NAMALWA (cell line): ENCODE results near the gene DIABLO.
"Not testable (repeated sequence)": the region's sequence is repeated elsewhere in the genome, so short reads cannot be mapped to it uniquely, and the experiment has no call there.

Experiments
- DNase-seq: peaks from one replicate; pipeline ENCODE4 v3.0.0-alpha.2; 2015; ENCODE audit warnings: low spot score

Gene DIABLO

DNA sequence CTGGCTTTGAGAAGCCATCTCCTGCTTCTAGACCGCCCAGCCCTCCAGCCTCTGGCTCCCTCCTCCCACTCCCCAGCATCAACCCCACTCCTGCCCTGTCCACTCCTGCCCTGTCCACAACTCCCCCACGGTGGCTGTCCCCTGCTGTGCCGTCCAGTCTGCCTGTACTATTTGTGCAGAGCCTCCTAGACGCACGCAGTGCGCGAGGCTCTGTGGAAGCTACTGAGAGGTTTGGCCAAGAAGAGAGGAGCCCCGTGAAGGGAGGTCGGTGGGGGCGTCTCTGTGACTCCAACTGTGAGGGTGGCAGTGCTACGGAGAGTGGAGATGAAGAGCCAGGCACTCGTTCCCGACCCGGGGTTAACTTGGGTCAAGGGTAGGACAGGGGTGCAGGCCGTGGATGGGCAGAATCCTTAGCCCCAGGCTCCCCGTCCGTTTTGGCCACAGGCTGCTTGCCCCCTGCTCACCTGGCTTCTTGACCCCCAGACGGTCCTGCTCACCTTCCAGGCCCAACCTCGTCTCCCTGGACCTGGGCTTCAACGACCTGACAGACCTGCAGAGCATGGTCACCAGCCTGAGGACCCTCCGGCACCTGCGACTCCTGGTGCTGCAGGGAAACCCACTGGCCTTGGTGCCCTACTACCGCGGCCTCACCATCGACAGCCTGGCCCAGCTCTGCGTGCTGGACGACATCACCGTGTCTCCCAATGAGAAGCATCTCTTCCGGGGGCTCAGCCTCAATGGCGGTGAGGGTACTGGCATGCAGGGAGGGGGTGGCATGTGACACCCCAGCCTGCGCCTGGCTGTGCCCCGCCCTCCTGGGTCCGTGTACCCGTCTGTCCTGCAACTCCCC, 36.0 kb downstream of the DIABLO start:
- no peak for DNase-seq

DNA sequence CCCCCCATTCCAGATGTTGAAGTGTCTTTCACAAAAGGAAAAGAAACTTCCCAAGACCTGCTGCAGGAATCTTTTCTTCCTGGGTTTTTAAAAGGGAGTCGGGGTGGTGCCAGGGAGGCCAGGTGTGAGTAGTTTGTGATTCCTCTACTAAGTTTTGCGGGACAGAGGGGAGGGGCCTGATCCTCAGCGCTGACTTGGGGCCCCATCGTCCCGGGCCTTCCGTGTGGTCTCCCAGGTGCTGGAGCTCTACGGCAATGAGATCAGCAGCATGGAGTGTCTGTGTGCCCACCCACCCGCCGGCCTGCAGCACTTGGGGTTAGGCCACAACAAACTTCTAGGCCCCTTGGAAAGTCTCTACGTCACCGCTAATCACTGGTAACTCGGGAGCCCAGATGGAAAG, 38.4 kb downstream of the DIABLO start:
- no peak for DNase-seq

DNA sequence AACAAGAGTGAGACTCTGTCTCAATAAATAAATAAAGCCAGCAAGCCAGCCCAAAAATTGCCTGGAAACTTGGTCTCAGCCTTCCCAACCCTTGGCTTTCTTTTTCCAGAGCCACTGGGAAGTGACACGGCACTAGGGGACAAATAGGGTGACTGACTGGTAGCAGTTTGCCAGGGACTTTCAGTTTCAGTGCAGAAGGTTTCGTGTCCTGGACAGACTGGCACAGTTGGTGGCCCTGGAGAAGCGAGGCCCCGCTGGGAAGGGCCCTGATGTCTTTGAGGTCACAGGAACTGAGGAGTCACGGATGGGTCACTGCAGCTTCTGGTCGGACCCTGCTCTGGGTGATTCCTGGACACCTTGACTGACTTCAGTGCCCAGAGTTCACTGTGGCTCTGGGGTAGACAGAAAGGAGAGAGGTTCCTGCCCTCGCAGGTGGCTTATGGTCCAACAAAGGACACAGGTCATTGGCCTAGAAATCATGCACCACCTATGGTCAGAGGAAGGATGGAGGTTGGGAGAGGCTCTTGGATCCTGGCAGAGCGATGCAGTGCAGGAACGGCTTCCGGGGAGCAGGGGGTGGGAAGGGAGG, 40.3 kb downstream of the DIABLO start:
- no peak for DNase-seq

DNA sequence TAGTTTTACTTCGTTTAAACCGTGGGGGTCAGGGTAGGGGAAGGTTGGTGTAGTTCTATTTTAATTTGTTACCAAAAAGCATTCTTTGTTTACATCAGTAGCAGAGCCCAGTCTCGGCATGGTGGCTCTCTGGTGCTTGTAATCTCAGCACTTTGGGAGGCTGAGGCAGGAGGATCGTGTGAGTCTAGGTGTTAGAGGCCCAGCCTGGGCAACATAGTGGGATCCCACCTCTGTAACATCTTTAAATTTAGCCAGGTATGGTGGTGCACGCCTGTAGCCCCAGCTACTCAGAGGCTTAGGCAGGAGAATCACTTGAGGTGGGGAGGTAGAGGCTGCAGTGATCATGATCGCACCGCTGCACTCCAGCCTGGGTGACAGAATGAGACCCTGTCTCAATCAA, 40.8 kb downstream of the DIABLO start:
- no peak for DNase-seq

DNA sequence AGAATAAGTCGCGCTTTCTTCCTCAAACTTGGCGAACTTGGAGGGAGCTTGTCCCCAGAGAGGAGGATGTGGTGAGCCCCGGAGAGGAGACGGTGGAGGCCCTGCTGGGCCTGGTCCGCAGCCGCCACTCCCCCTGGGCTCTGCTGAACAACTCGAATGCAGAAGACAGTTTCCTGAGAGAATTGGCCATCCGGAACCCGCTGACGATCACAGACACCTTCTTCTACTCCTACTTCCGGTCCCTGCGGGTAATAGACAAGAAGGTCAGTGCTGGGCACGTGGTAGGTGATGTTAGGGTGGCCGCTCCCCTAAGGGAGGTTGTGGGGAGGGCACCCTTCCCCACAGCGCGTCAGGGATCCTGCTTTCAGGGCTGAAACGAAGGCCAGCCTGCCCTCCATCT, 41.3 kb downstream of the DIABLO start:
- DNase-seq, result no peak

DNA sequence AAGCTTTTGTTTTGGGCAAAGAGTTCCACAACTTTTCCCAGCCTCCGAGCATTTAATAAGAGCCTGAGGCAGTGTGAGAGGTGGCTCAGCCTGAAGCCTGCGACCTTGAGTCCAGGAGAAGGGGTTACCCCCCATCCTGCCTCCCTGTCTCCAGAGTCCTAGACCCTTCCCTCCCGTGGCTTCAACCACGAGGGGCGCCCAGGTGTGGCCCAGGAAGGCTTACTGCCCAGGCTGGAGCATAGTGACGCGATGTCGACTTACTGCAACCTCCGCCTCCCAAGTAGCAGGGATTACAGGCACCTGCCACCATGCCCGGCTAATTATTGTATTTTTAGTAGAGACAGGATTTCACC, 42.3 kb downstream of the DIABLO start:
- no peak for DNase-seq

DNA sequence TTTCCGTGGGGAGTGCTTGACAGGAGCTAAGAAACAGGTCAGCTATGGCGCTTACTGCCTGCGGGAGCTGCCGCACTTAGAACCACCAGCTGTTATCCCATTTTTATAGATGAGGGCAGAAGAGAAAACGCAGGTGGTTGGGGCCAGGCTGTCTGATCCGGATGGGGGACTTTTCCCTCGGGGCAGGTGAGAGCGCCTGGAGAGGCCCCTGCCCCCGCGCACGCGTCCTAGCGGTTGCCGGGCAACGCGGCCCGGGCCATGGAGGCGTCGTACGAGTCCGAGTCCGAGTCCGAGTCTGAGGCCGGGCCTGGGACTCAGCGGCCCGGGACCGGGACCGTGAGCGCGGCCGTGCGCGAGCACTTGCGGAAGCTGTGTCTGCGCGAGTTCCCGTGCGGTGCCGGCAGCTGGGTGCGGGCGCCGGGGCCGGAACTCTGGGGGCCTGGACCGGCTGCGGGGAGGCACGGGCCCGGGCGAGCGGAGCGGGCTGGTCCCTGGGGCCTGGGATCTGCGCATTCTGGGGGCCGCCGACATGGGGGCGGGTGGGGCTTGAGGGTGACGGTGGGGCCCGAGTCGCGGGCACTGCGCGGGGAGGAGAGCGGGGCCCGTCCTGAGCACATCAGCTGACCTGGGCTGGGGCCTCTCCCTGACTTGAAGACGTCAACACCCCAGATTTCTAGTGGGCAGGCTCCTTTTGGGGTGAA, 42.8 kb downstream of the DIABLO start, which contains the start of gene LRRC43:
Gene LRRC43 (plus strand): TSS at position 237 of the 701 bp plus-strand sequence. CDS start 22 bp downstream, at position 259.
- peak; percentile 57 for DNase-seq

DNA sequence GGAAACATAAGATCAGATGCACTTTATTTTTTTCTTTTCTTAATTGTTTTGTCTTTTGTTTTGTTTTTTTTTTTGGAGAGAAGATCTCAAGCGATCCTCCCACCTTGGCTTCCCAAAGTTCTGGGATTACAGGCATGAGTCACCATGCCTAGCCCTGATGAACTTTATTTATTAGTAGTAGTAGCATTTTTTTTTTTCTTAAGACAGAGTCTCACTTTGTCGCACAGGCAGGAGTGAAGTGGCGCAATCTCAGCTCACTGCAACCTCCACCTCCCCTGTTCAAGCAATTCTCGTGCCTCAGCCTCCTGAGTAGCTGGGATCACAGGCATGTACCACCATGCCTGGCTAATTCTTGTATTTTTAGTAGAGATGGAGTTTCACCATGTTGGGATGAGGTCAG, 49.4 kb downstream of the DIABLO start:
- DNase-seq, result not testable (repeated sequence)

DNA sequence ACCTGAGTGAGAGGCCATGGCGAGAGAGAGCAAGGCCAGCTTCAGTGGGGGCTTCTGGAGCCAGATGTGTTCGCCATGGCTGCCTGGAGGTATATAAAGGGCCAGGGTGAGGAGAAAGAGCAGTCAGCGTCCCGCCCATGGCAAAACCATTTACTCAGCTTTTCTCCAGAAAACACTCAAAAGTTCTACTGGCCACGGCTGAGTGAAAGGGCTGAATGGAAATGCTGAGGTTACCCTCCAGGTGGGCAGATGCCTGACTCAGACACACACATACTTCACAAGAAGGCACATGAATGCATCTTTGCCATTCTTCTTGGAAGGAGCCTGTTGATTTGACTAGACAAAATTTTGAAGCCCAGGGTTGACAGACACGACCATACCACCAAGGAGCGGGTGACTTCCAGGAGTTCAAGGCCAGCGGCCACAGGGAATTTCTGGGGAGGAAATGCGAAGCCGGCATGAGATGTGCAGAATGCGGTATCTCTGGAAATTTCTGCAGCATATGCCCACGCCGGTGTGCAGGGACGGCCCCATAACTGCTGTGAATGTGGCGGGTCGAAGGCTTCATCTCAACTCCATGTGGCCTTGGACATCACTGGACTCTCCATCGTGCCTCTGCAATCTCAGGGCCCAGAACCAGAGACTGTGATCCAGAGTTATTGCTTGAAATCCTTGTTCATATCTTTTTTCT, 51.6 kb downstream of the DIABLO start, which contains the start of gene IL31:
Gene IL31 (minus strand): TSS at position 67 of the 691 bp plus-strand sequence. CDS start 49 bp downstream, at position 18.
- DNase-seq, result no peak

DNA sequence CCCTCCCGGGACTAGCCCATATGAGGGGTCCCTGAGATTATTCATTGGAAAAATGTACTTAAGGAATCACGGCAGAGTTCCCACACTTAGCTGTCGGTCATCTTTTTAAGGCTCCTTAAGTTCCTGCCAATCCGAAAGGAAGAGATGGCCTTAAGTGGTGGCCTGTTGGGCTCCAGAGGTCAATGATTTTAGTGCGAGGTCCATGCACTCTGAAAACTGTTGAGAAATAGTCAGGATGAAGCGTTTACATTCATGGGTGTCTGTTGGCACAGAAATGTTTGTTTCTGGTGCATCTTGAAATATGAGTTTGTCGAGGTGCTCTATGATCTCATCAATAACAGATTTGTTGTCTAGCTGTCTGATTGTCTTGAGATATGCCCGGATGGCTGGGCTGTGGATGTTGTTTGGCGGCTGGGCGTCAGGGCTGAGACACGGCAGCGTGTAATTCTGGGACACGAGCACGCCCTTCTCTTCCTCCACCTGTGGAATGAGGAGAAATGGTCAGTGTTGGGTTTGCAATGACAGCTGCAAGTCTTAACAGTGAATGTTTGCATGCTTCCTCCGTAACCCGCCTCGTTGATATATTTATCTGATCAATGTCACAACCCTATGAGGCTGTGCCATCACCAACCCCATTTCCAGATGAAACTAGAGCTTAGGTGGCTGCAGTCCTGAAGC, 53.5 kb downstream of the DIABLO start:
- DNase-seq, result no peak

DNA sequence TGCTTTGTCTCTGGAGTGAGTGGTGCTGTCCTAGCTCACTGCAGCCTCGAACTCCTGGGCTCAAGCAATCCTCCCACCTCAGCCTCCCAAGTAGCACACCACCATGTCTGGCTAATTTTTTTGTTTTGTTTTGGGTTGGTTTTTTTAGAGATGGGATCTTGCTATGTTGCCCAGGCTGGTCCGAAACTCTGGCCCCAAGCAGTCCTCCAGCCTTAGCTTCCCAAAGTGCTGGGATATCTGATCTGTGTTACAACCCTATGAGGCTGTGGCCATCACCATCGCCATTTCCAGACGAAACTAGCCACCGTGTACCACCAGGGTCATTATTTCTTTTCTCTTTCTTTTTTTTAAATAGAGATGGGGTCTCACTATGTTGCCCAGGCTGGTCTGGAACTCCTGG, 54.5 kb downstream of the DIABLO start:
- DNase-seq, result no peak

DNA sequence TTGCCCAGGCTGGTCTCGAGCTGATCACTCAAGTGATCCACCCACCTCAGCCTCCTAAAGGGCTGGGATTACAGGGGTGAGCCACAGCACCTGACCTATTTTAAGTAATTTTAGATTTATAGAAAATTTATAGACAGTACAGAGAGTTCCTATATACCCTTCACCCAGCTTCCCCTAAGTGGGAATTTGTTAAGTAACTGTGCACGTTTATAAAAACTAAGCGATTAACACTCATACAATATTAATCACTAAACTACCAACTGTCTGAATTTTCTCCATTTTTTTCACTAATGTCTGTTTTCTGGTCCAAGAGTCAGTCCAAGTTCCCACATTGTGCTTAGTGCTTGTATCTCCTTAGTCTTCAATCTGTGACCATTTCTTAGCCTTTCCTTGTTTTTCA, 57.4 kb downstream of the DIABLO start:
- no peak for DNase-seq

DNA sequence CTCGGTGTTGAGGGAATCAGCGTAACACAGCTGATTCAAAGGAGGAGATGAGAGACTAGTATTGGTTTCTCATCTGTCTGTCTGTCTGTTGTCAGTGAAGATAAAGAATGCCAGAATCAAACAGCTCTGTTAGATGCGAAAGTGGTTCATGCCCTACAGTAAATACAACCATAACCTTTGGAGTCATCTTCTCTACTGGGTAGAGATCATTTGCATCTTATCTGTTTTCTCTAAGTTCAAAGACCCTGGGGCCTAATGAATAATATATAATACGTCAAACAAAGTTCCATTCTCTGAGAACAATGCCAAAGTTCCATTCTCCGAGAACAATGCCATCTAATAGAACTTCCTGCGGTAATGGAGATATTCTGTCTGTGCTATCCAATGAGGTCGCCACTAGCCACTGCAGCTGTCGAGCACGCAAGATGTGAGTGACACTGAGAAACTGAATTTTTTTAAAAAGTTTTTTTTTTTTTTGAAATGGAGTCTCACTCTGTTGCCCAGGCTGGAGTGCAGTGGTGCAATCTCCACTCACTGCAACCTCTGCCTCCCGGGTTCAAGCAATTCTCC, 58.4 kb downstream of the DIABLO start:
- DNase-seq, result no peak

DNA sequence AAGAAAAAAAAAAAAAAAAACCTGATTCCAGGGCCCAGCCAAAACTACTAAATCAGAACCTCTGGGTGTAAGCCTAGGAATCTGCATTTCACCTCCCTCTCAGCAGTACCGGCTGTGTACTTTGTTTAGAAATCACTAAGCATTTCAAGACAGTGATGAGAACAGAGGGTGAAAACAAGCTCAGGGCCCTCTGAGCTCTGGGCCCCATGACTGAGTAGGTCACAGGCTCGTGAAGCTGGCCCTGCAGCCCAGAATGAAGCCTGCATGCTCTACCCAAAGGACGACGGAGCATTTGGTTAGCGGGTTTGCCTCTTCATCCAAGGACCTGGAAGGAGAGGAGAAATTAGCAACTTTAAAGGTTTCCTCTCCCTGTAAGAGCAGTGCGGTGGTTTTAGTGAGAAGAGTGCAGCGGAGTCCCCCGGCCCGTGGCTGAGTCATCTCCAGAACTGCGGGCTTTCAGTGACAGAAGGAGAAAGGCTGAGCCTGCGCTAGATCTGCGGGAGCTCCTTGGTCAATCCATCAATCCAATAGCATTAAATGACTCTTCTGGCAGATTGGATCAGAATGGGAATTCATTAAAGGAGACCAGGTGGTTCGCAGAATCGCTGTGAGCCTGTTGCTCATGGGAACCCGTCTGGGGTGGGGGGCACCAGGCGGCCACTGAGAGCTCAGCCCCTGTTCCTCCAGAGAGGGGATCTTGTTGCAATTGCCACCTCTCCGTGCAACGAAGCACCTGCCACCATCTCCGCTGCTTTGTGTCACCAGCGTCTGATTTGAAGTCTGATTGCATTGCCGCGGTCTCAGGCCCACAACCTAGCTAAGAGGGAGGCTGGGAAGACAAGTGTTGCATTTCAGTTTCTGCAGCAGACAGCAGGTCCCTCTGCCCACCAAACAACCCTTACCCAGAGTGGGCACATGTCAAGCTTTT, 59.2 kb downstream of the DIABLO start:
- DNase-seq, result no peak

DNA sequence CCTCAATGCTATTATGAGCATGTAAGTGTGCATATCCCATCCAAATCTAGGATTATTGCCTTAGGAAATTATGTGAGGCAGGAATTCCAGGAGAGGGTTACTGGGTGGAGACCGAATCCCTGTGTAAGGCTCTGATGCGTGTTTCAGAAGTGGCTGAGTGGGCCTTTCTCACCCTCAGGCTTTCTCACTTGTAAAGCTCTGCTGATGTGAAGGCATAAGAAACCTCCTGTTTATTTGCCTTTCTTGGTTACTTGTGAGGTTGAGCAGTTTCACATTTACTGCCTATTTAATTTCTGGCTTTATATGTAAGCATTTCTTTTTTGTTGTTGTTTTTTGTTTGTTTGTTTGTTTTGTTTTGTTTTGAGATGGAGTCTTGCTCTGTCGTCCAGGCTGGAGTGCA, 62.9 kb downstream of the DIABLO start:
- no peak for DNase-seq

DNA sequence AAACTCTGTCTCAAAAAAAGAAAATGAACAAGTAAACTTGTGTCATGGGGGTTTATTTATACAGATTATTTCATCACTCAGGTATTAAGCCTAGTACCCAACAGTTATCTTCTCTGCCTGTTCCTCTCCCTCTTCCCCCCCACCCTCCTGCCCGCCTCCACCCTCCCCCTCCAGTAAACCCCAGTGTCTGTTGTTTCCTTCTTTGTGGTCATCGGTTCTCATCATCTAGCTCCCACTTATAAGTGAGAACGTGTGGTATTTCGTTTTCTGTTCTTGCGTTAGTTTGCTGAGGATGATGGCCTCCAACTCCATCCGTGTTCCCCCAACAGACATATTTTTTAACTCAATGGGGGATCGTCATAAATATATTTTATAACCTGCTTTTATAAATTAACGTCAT, 64.2 kb downstream of the DIABLO start:
- no peak for DNase-seq

DNA sequence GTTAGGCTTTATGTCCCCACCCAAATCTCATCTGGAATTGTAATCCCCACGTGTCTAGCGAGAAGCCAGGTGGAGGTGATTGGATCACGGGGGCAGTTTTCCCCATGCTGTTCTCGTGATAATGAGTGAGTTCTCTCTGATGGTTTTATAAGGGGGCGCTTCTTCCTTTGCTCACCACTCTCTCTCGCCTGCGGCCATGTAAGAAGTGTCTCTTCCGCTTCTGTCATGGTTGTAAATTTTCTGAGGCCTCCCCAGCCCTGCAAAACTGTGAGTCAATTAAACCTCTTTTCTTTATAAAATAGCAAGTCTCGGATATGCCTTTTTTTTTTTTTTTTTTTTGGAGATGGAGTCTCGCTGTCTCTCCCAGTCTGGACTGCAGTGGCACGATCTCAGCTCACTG, 65.1 kb downstream of the DIABLO start:
- no peak for DNase-seq

DNA sequence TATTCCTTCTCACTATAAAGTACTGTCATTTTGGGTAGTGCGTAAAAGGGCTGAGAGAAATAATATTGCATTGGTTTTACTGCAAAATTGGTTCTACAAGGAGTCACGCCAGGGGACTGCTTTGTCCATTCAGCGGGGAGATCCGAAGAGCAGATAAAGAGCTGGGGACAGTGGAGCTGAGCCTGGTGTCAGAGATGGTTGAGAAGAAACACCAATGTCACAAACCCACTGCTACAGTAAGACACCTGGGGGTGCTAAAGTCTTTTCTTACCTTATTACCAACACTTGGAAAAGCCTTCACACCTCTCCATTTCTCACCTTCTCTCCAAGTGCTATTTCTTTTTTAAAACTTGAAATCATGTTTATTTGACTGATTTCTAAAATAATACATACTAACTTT, 66.0 kb downstream of the DIABLO start:
- DNase-seq, result no peak

DNA sequence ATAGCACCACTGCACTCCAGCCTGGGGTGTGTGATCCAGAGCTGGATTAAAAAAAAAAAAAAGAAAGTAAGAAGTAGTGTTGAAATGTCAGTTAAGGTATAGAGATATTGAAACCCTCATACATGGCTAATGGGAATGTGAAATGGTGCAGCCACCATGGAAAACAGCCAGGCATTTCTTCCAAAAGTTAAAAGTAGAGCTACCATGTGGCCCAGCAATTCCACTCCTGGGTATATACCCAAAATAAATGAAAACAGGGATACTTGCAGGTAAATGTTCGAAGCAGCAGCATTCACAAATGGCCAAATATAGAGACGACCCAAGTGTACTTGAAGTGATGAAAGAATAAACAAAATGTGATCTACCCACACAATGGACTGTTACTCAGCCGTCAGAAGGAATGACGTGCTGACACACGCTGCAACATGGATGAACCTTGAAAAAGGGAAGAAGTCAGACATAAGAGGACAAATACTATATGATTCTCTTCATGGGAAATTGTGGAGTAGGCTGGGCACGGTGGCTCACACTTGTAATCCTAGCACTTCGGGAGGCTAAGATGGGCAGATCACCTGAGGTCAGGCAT, 67.1 kb downstream of the DIABLO start:
- no peak for DNase-seq
